HPDE6-E6E7 (cell line): Measurements from ENCODE around the gene IFI6.

Experiments used
- DNase-seq: peaks from one replicate; pipeline ENCODE4 v3.0.0; 2011; ENCODE audit warnings: missing footprints; ENCODE audit errors: extremely low spot score

Gene IFI6

GRCh38 chr1:27672750-27673112, 739 bp upstream of the IFI6 start:
- no peak for DNase-seq

DNA sequence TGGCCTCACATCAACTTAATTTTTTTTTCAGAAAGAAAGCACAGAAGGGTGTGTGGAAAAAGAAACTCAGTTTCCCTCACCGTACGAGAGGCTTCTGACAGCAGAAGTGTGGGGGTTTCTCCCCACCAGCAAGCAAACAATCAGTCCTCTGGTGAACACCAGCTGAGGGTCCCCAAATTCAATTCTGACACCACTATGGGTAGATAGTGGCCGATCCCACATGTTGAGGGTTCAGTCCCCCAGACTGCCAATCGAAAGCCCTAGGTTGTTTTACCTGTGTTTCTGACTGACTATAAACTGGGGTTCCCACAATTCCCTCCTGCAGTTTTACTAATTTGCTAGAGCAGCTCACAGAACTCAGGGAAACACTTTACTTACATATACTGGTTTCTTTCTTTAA, 2.1 kb downstream of the IFI6 start:
- no peak for DNase-seq

DNA sequence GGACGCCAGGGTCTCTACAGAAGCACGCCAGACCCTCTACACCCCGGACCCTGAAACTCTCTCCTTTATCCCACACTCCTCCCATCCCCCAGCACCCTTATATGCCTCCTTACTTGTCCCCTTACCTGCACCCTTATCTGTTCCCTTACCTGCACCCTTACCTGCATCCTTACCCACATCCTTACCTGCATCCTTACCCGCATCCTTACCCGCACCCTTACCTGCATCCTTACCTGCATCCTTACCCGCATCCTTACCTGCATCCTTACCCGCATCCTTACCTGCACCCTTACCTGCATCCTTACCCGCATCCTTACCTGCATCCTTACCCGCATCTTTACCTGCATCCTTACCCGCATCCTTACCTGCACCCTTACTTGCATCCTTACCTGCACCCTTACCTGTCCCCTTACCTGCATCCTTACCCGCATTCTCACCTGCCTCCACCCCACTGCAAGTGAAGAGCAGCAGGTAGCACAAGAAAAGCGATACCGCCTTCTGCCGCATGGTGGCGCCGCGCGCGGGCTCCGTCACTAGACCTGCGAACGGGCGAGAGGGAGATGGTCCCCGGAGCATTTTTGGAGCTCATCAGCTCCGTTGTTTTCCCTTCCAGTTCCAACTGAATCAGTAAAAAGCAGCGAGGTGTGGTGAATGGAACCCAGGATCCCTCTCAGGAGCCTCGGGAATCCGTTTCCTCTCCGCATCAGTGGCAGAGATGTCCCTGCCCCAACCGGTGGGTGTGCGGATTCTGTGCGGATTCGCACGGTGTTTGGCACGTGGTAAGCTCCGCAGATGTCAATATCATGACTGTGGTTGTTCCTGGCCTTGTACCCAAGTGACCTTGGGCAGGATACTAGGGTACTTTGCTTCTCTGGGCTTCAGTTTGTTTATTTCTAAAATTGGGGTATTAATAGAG, 2.9 kb downstream of the IFI6 start:
- no peak for DNase-seq

DNA sequence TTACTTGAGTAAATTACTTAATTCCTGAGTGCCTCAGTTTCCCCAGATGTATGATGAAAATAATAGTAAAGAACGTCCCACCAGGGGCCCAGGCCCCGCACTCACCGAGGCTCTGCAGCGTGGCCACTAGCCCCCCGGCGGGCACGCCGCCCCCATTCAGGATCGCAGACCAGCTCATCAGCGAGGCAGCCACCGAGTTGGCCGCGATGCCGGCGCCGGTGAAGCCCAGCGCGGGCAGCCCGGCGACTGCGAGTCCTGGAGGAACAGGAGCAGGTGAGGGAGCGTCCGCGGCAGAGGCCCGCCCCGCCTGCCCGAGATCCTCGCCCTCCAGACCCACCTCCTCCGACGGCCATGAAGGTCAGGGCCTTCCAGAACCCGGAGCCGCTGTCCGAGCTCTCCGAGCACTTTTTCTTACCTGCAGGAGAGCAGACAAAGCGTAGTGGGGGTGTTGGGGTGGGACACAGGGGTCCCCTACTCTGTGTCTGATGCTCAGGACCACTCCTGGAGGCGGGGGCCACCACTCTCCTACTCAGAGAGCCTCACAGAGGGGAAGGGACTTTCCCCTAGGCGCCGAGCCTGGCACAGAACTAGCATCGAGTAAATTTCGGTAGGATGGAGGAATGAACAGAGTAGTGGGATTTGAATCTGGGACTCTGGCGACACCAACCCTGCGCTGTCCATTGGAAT, 3.7 kb downstream of the IFI6 start:
- DNase-seq, result no peak

DNA sequence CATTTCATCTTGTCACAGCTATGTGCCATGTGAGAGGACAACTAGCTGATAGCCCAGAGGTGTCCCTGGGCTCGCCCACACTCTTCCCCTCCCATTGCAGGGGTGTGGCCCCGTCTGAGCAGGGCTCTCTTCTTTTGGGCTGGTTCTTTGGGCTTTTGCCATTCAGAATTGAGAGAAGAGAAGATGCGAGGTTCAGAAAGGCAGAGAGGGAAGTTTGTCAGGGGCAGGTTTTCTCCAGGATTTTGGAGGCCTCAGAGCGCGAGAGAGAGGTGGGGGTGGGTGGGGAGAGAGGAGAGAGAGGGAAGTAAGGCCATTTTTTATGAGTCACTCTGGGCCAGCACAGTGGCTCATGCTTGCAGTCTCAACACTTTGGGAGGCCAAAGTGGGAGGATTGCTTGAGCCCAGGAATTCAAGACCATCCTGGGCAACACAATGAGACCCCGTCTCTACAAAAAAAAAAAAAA, 5.2 kb downstream of the IFI6 start:
- DNase-seq, result no peak

DNA sequence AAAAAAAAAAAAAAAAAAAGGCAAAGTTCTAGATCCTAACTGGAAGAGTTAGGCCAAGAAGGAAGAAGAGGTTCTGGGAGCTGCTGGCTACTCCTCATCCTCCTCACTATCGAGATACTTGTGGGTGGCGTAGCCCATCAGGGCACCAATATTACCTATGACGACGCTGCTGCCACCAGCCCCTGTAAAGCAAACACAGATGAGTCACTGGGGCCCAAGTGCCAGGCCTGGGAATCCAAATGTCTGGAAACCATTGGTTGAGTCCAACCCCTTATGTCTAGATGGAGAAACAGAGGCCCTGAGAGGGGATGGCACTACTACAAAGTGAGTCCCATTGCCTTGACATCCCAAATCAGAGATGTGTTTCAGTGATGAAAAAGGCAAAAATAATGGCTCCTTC, 5.7 kb downstream of the IFI6 start:
- DNase-seq, result no peak

- DNase-seq, result no peak
Measured at GRCh38 chr1:27665016-27665651, 6.9 kb downstream of the IFI6 start.

- no peak for DNase-seq
Measured at GRCh38 chr1:27664291-27664690, 7.7 kb downstream of the IFI6 start.

DNA sequence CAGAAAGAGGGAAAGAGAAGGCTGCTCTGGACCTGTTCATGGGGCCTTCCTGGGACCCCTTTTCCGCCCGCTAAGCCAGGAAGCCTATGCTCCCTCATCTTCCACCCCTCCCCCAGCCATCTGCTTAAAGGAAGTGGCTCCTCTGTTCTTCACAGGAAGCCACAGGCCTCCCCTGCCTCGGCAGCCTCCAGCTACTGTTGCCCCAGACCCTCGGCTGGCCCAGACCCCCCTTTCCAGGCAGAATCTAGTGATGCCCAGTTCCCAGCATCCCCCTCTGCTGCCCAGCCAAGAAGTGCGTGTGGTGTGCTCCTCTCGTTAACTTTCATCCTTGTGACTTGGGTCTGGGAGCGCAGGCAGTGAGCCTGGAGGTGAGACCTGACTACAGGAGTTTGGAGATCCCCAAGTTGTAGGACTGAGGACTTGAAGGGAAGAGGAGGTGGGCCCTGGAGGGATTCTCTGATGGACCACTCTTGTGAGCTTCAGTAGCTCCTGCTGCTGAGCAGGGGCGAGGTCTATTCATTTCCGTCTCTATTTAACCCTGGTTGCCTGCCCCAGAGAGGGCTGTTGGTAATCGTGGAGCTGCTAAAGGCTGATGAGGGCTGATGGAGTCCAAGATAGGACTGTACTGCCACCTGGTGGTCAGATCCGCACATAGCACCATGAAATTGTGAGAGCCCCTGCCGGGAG, 9.1 kb downstream of the IFI6 start:
- DNase-seq, result peak; percentile 65

DNA sequence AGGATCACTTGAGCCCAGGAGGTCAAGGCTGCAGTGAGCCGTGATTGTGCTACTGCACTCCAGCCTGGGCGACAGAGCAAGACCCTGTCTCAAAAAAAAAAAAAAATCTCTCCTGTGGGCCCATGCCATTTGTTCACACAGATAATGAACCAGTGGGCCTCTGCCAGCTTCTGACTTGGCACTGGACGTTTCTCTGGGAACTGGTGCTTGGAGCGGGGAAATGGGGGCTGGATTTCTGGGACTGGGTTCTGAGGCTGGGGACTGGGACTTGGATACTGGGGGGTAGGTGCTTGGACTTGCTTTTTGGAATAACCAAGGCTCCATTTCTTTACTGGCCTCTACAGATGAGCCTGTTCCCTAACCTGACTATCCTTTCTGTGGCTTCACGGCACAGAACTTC, 9.7 kb downstream of the IFI6 start:
- DNase-seq, result no peak

DNA sequence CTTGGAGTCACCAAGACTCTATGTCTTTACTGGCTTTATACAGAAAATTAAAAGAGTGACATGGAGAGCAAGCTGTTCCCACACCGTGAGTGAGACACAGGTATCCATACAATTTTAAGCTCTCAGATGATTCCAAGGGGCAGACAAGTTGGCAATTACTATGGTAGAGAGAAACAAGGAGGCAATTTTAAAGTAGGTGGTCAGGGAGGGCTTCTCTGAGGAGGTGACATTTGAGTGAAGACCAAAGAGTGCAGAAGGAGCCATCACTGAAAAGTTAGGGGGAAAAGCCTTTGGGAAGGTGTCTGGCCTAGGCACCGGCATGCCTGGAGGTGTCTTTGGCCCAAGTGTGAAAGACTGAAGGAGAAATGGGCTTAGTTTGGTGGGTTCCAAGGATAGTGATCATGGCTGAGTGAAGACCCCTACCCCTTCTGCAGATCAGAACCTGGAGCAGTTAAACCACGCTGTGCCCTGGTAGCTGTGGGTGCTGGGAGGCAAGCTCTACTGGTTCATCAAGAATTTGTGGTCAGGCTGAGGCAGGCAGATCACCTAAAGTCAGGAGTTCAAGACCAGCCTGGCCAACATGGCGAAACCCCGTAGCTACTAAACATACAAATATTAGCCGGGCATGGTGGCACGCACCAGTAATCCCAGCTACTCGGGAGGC, 10.4 kb downstream of the IFI6 start:
- DNase-seq, result no peak

- DNase-seq, result no peak
Measured at GRCh38 chr1:27660300-27660835, 11.6 kb downstream of the IFI6 start.

DNA sequence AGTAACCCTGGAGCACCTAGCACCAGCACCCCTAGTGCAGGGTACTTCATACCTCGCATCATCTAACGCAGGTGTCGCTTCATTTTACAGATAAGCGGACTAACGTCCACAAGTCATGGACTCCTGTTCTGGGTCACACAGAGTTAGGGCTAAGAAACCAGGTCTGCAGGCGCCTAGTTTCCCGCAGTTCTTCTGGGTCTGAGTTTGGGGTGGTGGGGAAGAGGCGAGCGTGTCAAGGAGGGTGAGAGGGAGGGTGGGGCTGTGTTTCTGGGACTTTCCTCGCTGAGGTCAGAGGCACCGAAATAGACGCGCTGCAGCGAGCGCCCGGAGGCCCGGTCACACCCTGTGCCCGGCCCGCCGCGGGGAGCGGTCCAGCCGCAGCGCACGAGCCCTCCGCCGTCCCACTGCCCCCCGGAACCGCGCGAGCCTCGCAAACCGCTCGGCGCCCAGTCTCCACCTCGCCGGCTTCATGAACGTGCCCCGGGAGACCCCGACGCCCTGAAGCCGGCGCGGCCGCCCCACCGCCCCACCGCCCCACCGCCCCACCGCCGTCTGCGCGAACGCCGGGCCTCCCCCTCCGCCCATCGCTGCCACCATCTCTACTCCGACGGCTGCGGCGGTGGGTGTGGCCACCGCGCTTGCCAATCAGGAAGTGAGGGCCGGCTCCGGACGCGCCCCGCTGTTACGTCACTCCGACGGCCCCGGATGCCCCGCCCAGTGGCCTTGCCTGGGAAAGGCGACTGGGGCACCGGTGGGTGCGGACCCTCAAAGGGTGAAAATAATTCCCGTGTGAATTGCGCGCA, 12.3 kb downstream of the IFI6 start:
- DNase-seq, result peak; percentile 67

DNA sequence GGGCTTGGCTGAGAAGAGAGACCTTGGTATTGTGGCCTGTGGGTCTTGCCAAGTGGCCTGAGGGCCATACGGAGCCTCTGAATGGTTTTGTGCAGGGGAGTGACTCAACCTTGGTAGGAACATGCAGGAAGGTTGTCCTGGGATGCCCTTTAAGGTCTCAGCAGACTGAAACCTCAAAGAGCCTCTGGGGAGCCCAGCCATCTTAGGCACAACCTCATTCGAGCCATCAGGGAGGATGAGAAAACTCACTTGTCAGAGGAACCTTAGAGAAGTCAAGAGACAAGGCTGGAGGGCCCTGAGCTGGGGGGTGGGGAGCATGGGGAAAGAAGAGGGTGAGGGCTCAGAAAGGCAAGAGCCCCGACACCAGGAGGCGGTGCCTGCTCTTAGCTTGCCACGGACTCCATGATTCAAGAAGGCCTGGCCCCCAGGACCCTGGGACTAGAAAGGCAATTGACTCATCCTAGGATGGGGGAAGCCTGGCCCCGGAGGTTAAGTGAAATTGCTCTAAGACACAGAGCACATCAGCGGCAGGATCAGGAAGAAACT, 13.0 kb downstream of the IFI6 start:
- peak; percentile 74 for DNase-seq

GRCh38 chr1:27656157-27656893, 15.7 kb downstream of the IFI6 start:
- DNase-seq, result no peak

DNA sequence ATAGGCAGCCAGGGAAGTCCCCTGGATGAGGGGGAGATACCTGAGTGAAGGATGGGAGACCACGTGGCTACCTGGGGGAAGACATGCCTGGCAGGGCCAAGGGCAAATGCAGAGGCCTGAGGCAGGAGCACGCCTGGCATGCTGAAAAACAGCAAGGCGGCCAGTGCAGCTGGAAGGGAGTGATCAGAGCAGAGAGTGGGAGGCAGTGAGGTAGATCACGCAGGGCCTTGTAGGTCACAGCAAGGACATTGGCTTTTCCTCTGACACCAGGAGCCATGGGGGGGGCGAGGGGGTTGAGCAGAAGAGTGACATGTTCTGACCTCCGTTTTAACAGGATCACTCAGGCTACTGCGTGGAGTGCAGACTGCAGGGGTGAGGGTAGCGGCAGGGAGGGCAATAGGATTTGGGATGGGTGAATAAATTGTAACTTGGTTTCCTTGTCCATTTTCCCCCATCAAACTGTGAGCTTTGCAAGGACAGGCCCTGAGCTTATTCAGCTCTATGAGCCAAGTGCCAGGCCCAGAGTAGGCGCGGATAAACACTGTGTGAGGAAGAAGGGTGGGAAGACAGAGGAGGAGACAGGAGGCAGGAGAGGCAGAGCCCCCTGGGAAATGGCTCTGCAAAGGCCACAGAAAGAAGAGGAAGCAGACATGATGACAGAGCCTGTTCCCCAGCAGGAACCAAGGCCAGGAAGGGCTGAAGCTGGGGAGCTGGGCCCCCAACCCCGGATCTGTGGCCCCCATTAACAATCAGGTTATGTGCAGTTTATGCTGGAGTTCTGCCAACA, 16.6 kb downstream of the IFI6 start:
- DNase-seq, result no peak

DNA sequence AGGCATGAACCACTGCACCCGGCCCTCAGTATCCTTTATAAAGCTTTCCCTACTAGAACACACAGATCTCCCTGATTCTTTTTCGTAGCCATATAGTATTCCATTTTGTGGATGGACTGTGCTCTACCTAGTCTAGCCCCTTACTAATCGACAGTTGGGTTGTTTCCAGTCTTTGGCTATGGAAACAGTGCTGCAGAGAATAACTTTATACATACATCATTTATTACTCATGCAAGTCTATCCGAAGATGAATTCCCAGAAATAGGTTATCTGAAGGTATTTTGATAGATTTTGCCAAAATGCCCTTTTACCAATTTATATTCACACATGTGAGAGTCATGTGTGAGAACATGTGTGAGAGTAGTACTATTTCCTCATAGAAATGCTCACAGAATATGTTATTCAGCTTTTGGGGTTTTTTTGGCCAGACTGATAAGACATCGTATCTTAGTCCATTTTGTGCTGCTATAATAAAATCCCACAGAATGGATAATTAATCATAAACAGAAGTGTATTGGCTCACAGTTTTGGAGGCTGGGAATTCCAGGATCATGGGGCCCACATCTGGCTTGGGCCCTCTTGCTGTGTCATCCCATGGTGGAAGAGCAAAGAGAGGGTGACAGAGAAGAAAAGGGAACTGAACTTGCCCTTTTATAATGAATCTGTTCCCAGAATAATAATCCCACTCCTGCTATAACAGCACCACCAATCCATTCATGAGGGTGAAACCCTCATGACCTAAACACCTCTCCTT, 19.7 kb downstream of the IFI6 start:
- DNase-seq, result no peak
